Caco-2 (cell line): Measurements from ENCODE around the gene GPC5. TPM values are rescaled to one million over a fixed set of nuclear protein-coding genes. Genes with fewer than 3 reads are reported as not detected.

ENCODE experiments used
- BruUV-seq: library from RNA; stranded (reverse); fragments of 400-500 nt; replicated peaks from 2 replicates; lab custom pipeline; 2021; lab: Mats Ljungman, UMichigan
- CTCF ChIA-PET: fragments of 300-600 bp; sonication (Branson Sonifier 250); formaldehyde crosslinking; loops from one replicate; lab custom pipeline; 2022; ENCODE audit warnings: antibody characterized with exemption; lab: Charles Lee
- POLR2A ChIA-PET: fragments of 300-600 bp; sonication (Branson Sonifier 250); formaldehyde crosslinking; loops from one replicate; lab custom pipeline; 2022; ENCODE audit warnings: antibody characterized with exemption; lab: Charles Lee
- DNase-seq, 2 experiments: peaks; one replicate each; pipeline versions ENCODE4 v3.0.0 to v3.0.0-alpha.2; 2020 to 2022
- H3K27me3 ChIP-seq: replicated peaks from 2 replicates; pipeline ENCODE4 v1.6.0; 2011; ENCODE audit warnings: low read length; ENCODE audit not compliant: control insufficient read depth, insufficient read depth
- H3K36me3 ChIP-seq: 2 replicates; pipeline ENCODE4 v1.5.1; 2011; ENCODE audit warnings: low read length; ENCODE audit not compliant: control insufficient read depth, insufficient read depth
- H3K4me1 ChIP-seq: fragments of 250-450 bp; sonication (Bioruptor Pico); 2 replicates; pipeline ENCODE4 v1.5.1; 2020; ENCODE audit warnings: mild to moderate bottlenecking
- H3K4me3 ChIP-seq: 2 replicates; pipeline ENCODE4 v1.5.1; 2011; ENCODE audit warnings: low read depth, mild to moderate bottlenecking, control low read depth, low read length
- H3K9me3 ChIP-seq: fragments of 250-450 bp; sonication (Bioruptor Pico); 2 replicates; pipeline ENCODE4 v1.5.1; 2020; ENCODE audit warnings: mild to moderate bottlenecking, moderate library complexity
- H3K27ac Mint-ChIP-seq: one replicate; pipeline ENCODE4 v1.8.0; 2022; ENCODE audit warnings: mixed read lengths; ENCODE audit not compliant: unreplicated experiment
- H3K27me3 Mint-ChIP-seq: one replicate; pipeline ENCODE4 v1.8.0; 2022; ENCODE audit warnings: mixed read lengths; ENCODE audit not compliant: insufficient read depth, unreplicated experiment
- H3K36me3 Mint-ChIP-seq: one replicate; pipeline ENCODE4 v1.8.0; 2022; ENCODE audit warnings: mild to moderate bottlenecking, mixed read lengths; ENCODE audit not compliant: insufficient read depth, unreplicated experiment
- H3K4me1 Mint-ChIP-seq: one replicate; pipeline ENCODE4 v1.8.0; 2022; ENCODE audit warnings: low read depth, mixed read lengths; ENCODE audit not compliant: unreplicated experiment
- H3K4me3 Mint-ChIP-seq: one replicate; pipeline ENCODE4 v1.8.0; 2022; ENCODE audit warnings: mild to moderate bottlenecking, moderate library complexity, mixed read lengths; ENCODE audit not compliant: unreplicated experiment
- H3K9me3 Mint-ChIP-seq: one replicate; pipeline ENCODE4 v1.8.0; 2022; ENCODE audit warnings: mixed read lengths; ENCODE audit not compliant: unreplicated experiment
- intact Hi-C: fragments of 100-400 bp; cut with micrococcal nuclease; formaldehyde crosslinking; loops from one replicate; pipeline ENCODE4 v1.10.0; 2022; ENCODE audit not compliant: unreplicated experiment
- total RNA-seq: library from RNA; stranded (reverse); gene quantifications from 2 replicates; pipeline ENCODE4 v1.2.3, GENCODE V29; 2022
- TF ChIP-seq, protein P1 (sequence below), 2 experiments: fragments of 200-600 bp in 1 of 2; IDR thresholded peaks; 1 replicate in 1 of 2; 2 replicates in 1 of 2; pipeline versions ENCODE4 v1.5.1 to v1.8.0; 2011 to 2022; ENCODE audit warnings: antibody characterized with exemption in 1 of 2, control low read depth in 1 of 2, inconsistent platforms in 1 of 2, low read depth in 1 of 2, low read length in 1 of 2, mild to moderate bottlenecking in 1 of 2, moderate library complexity in 1 of 2; ENCODE audit not compliant: insufficient read depth in 1 of 2, severe bottlenecking in 1 of 2, unreplicated experiment in 1 of 2

Gene GPC5
- total RNA-seq, 1 experiment from 2014 or later = 4.1 TPM

DNA sequence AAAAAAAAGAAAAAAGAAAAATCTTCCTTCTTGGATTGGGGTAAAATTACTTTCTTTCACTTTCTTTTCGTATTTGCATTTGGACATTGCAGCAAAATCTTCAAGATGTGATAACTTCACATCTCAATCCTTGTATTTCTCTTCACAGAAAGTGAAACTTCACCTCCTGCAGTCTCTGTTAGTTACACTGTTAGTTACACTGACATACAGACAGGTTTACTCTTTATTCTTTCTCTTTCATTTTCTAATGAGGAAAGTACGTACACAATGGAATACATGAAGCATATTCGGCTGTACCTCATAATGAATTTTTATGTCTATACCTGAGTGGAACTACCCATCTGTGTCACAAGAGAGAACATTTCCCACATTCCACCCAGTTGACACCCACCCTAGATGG, 1369.0 kb downstream of the GPC5 start:
- Mint-ChIP-seq H3K9me3 (peaks cover 9% of the 10 kb centered on the region), H3K27me3 (peaks cover 3% of the 10 kb centered on the region), H3K27ac (no peak overlapping the region), H3K4me3 (no peak overlapping the region), H3K4me1 (no peaks in the 10 kb centered on the region), H3K36me3 (no peaks in the 10 kb centered on the region)
- intact Hi-C loops = no loop called here
- Histone ChIP-seq H3K4me3 (no peak overlapping the region), H3K27me3 (no peaks in the 10 kb centered on the region), H3K36me3 (no peaks in the 10 kb centered on the region), H3K4me1 (no peaks in the 10 kb centered on the region), H3K9me3 (peaks cover 3% of the 10 kb centered on the region; the same call in 1 of the 2 replicates)
- no TSS peak for BruUV-seq
- POLR2A ChIA-PET = no interaction called here
- CTCF ChIA-PET = no interaction called here
- DNase-seq = no peak
- TF ChIP-seq, protein P1, sequence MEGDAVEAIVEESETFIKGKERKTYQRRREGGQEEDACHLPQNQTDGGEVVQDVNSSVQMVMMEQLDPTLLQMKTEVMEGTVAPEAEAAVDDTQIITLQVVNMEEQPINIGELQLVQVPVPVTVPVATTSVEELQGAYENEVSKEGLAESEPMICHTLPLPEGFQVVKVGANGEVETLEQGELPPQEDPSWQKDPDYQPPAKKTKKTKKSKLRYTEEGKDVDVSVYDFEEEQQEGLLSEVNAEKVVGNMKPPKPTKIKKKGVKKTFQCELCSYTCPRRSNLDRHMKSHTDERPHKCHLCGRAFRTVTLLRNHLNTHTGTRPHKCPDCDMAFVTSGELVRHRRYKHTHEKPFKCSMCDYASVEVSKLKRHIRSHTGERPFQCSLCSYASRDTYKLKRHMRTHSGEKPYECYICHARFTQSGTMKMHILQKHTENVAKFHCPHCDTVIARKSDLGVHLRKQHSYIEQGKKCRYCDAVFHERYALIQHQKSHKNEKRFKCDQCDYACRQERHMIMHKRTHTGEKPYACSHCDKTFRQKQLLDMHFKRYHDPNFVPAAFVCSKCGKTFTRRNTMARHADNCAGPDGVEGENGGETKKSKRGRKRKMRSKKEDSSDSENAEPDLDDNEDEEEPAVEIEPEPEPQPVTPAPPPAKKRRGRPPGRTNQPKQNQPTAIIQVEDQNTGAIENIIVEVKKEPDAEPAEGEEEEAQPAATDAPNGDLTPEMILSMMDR (IDR thresholded peaks at IDR 0.05; ENCODE audit: insufficient read depth in 1 of 2, low read depth in 1 of 2, low read length in 1 of 2, severe bottlenecking in 1 of 2, unreplicated experiment in 1 of 2) = no peak

- Mint-ChIP-seq H3K4me1 (no peaks in the 10 kb centered on the region), H3K27ac (no peak overlapping the region), H3K27me3 (peaks cover 3% of the 10 kb centered on the region), H3K36me3 (no peaks in the 10 kb centered on the region), H3K9me3 (no peaks in the 10 kb centered on the region), H3K4me3 (no peak overlapping the region)
- POLR2A ChIA-PET = no interaction called here
- DNase-seq = no peak
- intact Hi-C loops = no loop called here
- TF ChIP-seq, protein P1 (IDR thresholded peaks at IDR 0.05; ENCODE audit: insufficient read depth in 1 of 2, low read depth in 1 of 2, low read length in 1 of 2, severe bottlenecking in 1 of 2, unreplicated experiment in 1 of 2) = no peak
- Histone ChIP-seq H3K4me1 (no peaks in the 10 kb centered on the region), H3K27me3 (no peaks in the 10 kb centered on the region), H3K9me3 (no peaks in the 10 kb centered on the region), H3K36me3 (no peaks in the 10 kb centered on the region), H3K4me3 (no peak overlapping the region)
- BruUV-seq = no TSS peak
- CTCF ChIA-PET = no interaction called here
These were observed 1370.2 kb downstream of the GPC5 start for GRCh38 chr13:92768602-92769001.

- no peaks in the 10 kb centered on the region for H3K36me3 Mint-ChIP-seq
- ChIA-PET CTCF (no interaction called here), POLR2A (no interaction called here)
- TF ChIP-seq, protein P1 (IDR thresholded peaks at IDR 0.05; ENCODE audit: insufficient read depth in 1 of 2, low read depth in 1 of 2, low read length in 1 of 2, severe bottlenecking in 1 of 2, unreplicated experiment in 1 of 2) = no peak
- Histone ChIP-seq H3K36me3 (no peaks in the 10 kb centered on the region), H3K9me3 (no peaks in the 10 kb centered on the region), H3K4me3 (no peak overlapping the region), H3K27me3 (no peaks in the 10 kb centered on the region), H3K4me1 (no peaks in the 10 kb centered on the region)
- no peak overlapping the region for H3K27ac Mint-ChIP-seq
- H3K9me3 Mint-ChIP-seq = no peaks in the 10 kb centered on the region
- BruUV-seq = no TSS peak
- peaks cover 3% of the 10 kb centered on the region for H3K27me3 Mint-ChIP-seq
- intact Hi-C loops = no loop called here
- DNase-seq = no peak
- no peaks in the 10 kb centered on the region for H3K4me1 Mint-ChIP-seq
- H3K4me3 Mint-ChIP-seq = no peak overlapping the region
These were observed 1370.6 kb downstream of the GPC5 start for GRCh38 chr13:92769046-92769445.
